ENCODE measurements around the gene SYNGAP1. TPM values are rescaled to one million over a fixed set of nuclear protein-coding genes. Genes with fewer than 3 reads are reported as not detected.
A peak's percentile ranks its signal among the peaks of the same experiment; 100 is the strongest.

SYNGAP1 gene
- total RNA-seq, 1 experiment from 2014 or later: 18.3 TPM

DNA sequence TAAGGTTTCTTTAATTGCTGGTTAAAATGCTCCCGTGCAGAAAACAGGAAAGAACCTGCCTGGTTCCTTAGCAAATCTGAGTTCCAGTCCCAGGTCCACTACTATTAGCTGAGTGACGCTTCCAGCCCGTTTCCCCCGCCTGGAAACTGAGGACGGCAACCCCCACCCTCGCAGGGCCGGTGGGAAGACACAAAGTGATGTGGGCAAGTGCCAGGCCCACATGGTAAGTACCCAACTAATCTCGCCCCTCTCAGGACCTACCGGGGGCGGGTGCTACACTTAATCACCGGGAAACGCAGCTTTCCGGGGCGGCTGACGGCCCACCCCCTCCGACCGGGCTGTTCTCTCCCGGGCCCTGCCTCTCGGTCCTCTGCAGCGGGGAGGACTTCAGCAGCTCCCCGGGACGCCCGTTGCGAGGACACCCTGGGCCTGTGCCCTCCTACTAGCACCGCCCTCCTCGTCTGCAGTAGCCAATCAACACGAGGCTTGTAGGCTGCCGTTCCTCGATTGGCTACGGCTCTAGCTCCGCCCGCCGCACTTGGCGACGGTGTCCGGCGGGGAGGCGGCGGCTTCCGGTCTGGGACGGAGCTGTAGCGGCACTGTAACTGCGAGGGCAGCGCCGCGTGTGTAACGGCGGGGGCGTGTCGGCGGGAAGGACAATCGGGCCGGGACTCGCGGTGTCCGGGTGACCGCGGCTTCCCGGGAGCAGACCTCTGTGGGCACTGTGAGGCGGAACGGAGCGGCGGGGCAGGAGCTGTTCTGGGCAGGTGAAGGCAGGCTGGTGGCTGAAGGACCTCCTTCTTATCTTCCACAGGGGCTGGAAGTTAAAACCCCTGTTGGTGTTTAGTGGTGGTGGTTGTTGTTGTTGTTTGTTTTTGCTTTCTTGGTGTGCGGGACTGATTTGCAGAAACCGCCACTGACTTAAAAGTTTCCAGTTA, 34.4 kb downstream of the SYNGAP1 start, which contains the start of gene ZBTB9:
ZBTB9 (plus strand) TSS at position 568 of the 938 bp plus-strand sequence. CDS start 525 bp downstream, outside the sequence.
- H3K4me1 Mint-ChIP-seq (ENCODE audit: low read depth, unreplicated experiment): peaks cover 19% of the 10 kb centered on the region
- DNase-seq: peak; percentile 96 to 97
- POLR2A ChIA-PET: interaction anchor here (0.6 to 1.5 kb wide), 11 partner anchors 21 to 1639 kb away, joined by 3 to 8 read pairs (median 3); partner anchors contain the start of genes HSPA1A, HSPA1L, RPS18 and UQCC2

DNA sequence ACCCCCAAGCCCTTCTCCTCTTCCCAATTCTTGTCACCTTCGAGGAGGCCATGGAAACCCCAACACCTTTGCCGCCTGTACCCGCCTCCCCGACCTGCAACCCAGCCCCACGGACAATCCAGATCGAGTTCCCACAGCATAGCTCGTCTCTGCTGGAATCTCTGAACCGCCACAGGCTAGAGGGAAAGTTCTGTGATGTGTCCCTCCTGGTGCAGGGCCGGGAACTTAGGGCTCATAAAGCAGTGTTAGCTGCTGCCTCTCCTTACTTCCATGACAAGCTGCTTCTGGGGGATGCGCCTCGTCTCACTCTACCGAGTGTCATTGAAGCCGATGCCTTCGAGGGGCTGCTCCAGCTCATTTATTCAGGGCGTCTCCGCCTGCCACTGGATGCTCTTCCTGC, 35.2 kb downstream of the SYNGAP1 start:
- Histone ChIP-seq H3K4me1 (no peaks in the 10 kb centered on the region), H3K9me3 (no peaks in the 10 kb centered on the region), H3K4me3 (ENCODE audit: low read depth, low read length) (peak overlapping the region; percentile 79), H3K36me3 (ENCODE audit: control insufficient read depth, insufficient read depth, low read length) (no peaks in the 10 kb centered on the region; the same call in 1 of the 2 replicates), H3K27me3 (replicated peaks; ENCODE audit: control insufficient read depth, insufficient read depth, low read length) (no peaks in the 10 kb centered on the region)
- TF ChIP-seq, protein P1, sequence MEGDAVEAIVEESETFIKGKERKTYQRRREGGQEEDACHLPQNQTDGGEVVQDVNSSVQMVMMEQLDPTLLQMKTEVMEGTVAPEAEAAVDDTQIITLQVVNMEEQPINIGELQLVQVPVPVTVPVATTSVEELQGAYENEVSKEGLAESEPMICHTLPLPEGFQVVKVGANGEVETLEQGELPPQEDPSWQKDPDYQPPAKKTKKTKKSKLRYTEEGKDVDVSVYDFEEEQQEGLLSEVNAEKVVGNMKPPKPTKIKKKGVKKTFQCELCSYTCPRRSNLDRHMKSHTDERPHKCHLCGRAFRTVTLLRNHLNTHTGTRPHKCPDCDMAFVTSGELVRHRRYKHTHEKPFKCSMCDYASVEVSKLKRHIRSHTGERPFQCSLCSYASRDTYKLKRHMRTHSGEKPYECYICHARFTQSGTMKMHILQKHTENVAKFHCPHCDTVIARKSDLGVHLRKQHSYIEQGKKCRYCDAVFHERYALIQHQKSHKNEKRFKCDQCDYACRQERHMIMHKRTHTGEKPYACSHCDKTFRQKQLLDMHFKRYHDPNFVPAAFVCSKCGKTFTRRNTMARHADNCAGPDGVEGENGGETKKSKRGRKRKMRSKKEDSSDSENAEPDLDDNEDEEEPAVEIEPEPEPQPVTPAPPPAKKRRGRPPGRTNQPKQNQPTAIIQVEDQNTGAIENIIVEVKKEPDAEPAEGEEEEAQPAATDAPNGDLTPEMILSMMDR (IDR thresholded peaks at IDR 0.05; ENCODE audit: insufficient read depth in 1 of 2, low read depth in 1 of 2, low read length in 1 of 2, severe bottlenecking in 1 of 2, unreplicated experiment in 1 of 2): no peak
- intact Hi-C loops (cut with micrococcal nuclease; ENCODE audit: unreplicated experiment): loop anchor here (2.0 kb wide), 1 partner anchor 26 kb away; no protein-coding TSS in a partner anchor
- Mint-ChIP-seq H3K36me3 (ENCODE audit: insufficient read depth, unreplicated experiment) (peaks cover 13% of the 10 kb centered on the region), H3K27ac (ENCODE audit: unreplicated experiment) (peak overlapping the region; percentile 80), H3K4me3 (ENCODE audit: unreplicated experiment) (peak overlapping the region; percentile 97), H3K4me1 (ENCODE audit: low read depth, unreplicated experiment) (peaks cover 19% of the 10 kb centered on the region), H3K9me3 (ENCODE audit: unreplicated experiment) (no peaks in the 10 kb centered on the region), H3K27me3 (ENCODE audit: insufficient read depth, unreplicated experiment) (no peaks in the 10 kb centered on the region)
- POLR2A ChIA-PET: interaction anchor here (0.6 to 1.4 kb wide), 6 partner anchors 29 to 1640 kb away, joined by 3 to 8 read pairs (median 4); partner anchors contain the start of genes HSPA1A, HSPA1L, RPS18 and UQCC2
- BruUV-seq (replicated peaks): no TSS peak
- CTCF ChIA-PET: interaction anchor here (0.6 to 1.1 kb wide), 3 partner anchors 35 to 256 kb away, joined by 3 to 5 read pairs (median 3); partner anchors contain the start of gene UQCC2
- DNase-seq: no peak

More for the DNA sequence above, 34.4 kb downstream of the SYNGAP1 start, which contains the start of gene ZBTB9:
- Mint-ChIP-seq H3K4me3 (ENCODE audit: unreplicated experiment) (peak within 1 kb of the TSS; percentile 97), H3K27me3 (ENCODE audit: insufficient read depth, unreplicated experiment) (no peaks in the 10 kb centered on the region), H3K9me3 (ENCODE audit: unreplicated experiment) (no peaks in the 10 kb centered on the region), H3K27ac (ENCODE audit: unreplicated experiment) (peak within 1 kb of the TSS; percentile 80), H3K36me3 (ENCODE audit: insufficient read depth, unreplicated experiment) (peaks cover 13% of the 10 kb centered on the region)
- Histone ChIP-seq H3K4me3 (ENCODE audit: low read depth, low read length) (peak within 1 kb of the TSS; percentile 79), H3K36me3 (ENCODE audit: control insufficient read depth, insufficient read depth, low read length) (no peaks in the 10 kb centered on the region; the same call in 1 of the 2 replicates), H3K27me3 (replicated peaks; ENCODE audit: control insufficient read depth, insufficient read depth, low read length) (no peaks in the 10 kb centered on the region), H3K4me1 (no peaks in the 10 kb centered on the region), H3K9me3 (no peaks in the 10 kb centered on the region)
- TF ChIP-seq, protein P1 (IDR thresholded peaks at IDR 0.05; ENCODE audit: insufficient read depth in 1 of 2, low read depth in 1 of 2, low read length in 1 of 2, severe bottlenecking in 1 of 2, unreplicated experiment in 1 of 2): no peak
- TSS peak; percentile 98 for BruUV-seq (replicated peaks)
- intact Hi-C loops (cut with micrococcal nuclease; ENCODE audit: unreplicated experiment): loop anchor here (2.0 kb wide), 1 partner anchor 25 kb away; no protein-coding TSS in a partner anchor
- CTCF ChIA-PET: interaction anchor here (0.6 to 1.1 kb wide), 5 partner anchors 15 to 257 kb away, joined by 3 to 5 read pairs (median 3); partner anchors contain the start of gene UQCC2

DNA sequence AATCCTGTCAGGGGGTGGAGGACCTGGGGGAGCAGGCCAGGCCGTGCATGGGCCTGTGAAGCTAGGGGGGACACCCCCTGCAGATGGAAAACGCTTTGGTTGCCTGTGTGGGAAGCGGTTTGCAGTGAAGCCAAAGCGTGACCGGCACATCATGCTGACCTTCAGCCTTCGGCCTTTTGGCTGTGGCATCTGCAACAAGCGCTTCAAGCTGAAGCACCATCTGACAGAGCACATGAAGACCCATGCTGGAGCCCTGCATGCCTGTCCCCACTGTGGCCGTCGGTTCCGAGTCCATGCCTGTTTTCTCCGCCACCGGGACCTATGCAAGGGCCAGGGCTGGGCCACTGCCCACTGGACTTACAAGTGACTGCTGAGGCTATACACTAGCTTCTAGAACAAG, 36.3 kb downstream of the SYNGAP1 start:
- Mint-ChIP-seq H3K36me3 (ENCODE audit: insufficient read depth, unreplicated experiment) (peaks cover 13% of the 10 kb centered on the region), H3K27ac (ENCODE audit: unreplicated experiment) (no peak overlapping the region), H3K4me3 (ENCODE audit: unreplicated experiment) (no peak overlapping the region), H3K9me3 (ENCODE audit: unreplicated experiment) (no peaks in the 10 kb centered on the region), H3K4me1 (ENCODE audit: low read depth, unreplicated experiment) (peaks cover 19% of the 10 kb centered on the region), H3K27me3 (ENCODE audit: insufficient read depth, unreplicated experiment) (no peaks in the 10 kb centered on the region)
- ChIA-PET CTCF (no interaction called here), POLR2A (no interaction called here)
- TF ChIP-seq, protein P1 (IDR thresholded peaks at IDR 0.05; ENCODE audit: insufficient read depth in 1 of 2, low read depth in 1 of 2, low read length in 1 of 2, severe bottlenecking in 1 of 2, unreplicated experiment in 1 of 2): no peak
- no peaks in the 10 kb centered on the region for H3K27me3 ChIP-seq (replicated peaks; ENCODE audit: control insufficient read depth, insufficient read depth, low read length)
- H3K4me3 ChIP-seq (ENCODE audit: low read depth, low read length): no peak overlapping the region
- DNase-seq: no peak
- no peaks in the 10 kb centered on the region for H3K4me1 ChIP-seq
- no TSS peak for BruUV-seq (replicated peaks)
- no peaks in the 10 kb centered on the region for H3K9me3 ChIP-seq
- no peaks in the 10 kb centered on the region; the same call in 1 of the 2 replicates for H3K36me3 ChIP-seq (ENCODE audit: control insufficient read depth, insufficient read depth, low read length)
- intact Hi-C loops (cut with micrococcal nuclease; ENCODE audit: unreplicated experiment): no loop called here
